Measurements from ENCODE around the gene PLSCR5. TPM values are rescaled to one million over a fixed set of nuclear protein-coding genes. Genes with fewer than 3 reads are reported as not detected.
A peak's percentile ranks its signal among the peaks of the same experiment; 100 is the strongest.

Gene PLSCR5
- total RNA-seq, 4 donors from 2014 or later, result not detected

- Histone ChIP-seq H3K27ac (no peak overlapping the region), H3K4me1 (no peaks in the 10 kb centered on the region), H3K27me3 (no peaks in the 10 kb centered on the region), H3K4me3 (no peak overlapping the region), H3K9me3 (no peaks in the 10 kb centered on the region), H3K36me3 (no peaks in the 10 kb centered on the region)
- no peak for TF ChIP-seq CTCF (IDR thresholded peaks at IDR 0.05)
- no peak for TF ChIP-seq POLR2AphosphoS5 (IDR thresholded peaks at IDR 0.05)
- TF ChIP-seq EP300 (IDR thresholded peaks at IDR 0.05), result no peak
- no peak for TF ChIP-seq POLR2A (IDR thresholded peaks at IDR 0.05)
- WGBS, 2 donors (ENCODE audit: low coverage in 1 of 2), result 59 to 67% methylated on average over 2 of the region's 2 CpGs
- ATAC-seq, result no peak
These were observed 14.6 kb downstream of the PLSCR5 start for GRCh38 chr3:146590521-146590920.

- peak; percentile 21 to 54 (median 42) for TF ChIP-seq CTCF (IDR thresholded peaks at IDR 0.05)
- no peak for TF ChIP-seq EP300 (IDR thresholded peaks at IDR 0.05)
- TF ChIP-seq POLR2A (IDR thresholded peaks at IDR 0.05), result no peak
- Histone ChIP-seq H3K27ac (no peak overlapping the region), H3K4me1 (no peaks in the 10 kb centered on the region), H3K9me3 (no peaks in the 10 kb centered on the region), H3K4me3 (no peak overlapping the region), H3K36me3 (no peaks in the 10 kb centered on the region), H3K27me3 (no peaks in the 10 kb centered on the region)
- 0 to 13% methylated on average over 1 of the region's 1 CpG for WGBS, 2 donors (ENCODE audit: low coverage in 1 of 2)
- no peak for ATAC-seq
These were observed 15.1 kb downstream of the PLSCR5 start for GRCh38 chr3:146589899-146590508.

GRCh38 chr3:146585156-146585555, 20.0 kb downstream of the PLSCR5 start:
- Histone ChIP-seq H3K36me3 (no peaks in the 10 kb centered on the region), H3K9me3 (peaks cover 0 to 7% (median 0%) of the 10 kb centered on the region in 3 donors), H3K27ac (no peak overlapping the region), H3K4me1 (no peaks in the 10 kb centered on the region), H3K27me3 (no peaks in the 10 kb centered on the region), H3K4me3 (no peak overlapping the region)
- TF ChIP-seq CTCF (IDR thresholded peaks at IDR 0.05), result no peak
- no peak for ATAC-seq

- no peaks in the 10 kb centered on the region for H3K36me3 ChIP-seq
- no peak for ATAC-seq
- H3K27me3 ChIP-seq, result no peaks in the 10 kb centered on the region
- TF ChIP-seq EP300 (IDR thresholded peaks at IDR 0.05) (no peak), CTCF (IDR thresholded peaks at IDR 0.05) (no peak), POLR2AphosphoS5 (IDR thresholded peaks at IDR 0.05) (no peak), POLR2A (IDR thresholded peaks at IDR 0.05) (no peak)
- no peak overlapping the region for H3K4me3 ChIP-seq
- H3K27ac ChIP-seq, result no peak overlapping the region
- H3K9me3 ChIP-seq, result peaks cover 0 to 7% (median 0%) of the 10 kb centered on the region in 3 donors
- H3K4me1 ChIP-seq, result no peaks in the 10 kb centered on the region
These were observed 23.1 kb downstream of the PLSCR5 start for GRCh38 chr3:146581951-146582467.

- 25 to 75% methylated on average over 1 of the region's 1 CpG for WGBS, 2 donors (ENCODE audit: low coverage in 1 of 2)
These were observed 24.0 kb downstream of the PLSCR5 start for GRCh38 chr3:146581080-146581601.

More at GRCh38 chr3:146581080-146581601, 24.0 kb downstream of the PLSCR5 start:
- Histone ChIP-seq H3K4me3 (no peak overlapping the region), H3K36me3 (no peaks in the 10 kb centered on the region), H3K9me3 (peaks cover 0 to 7% (median 0%) of the 10 kb centered on the region in 3 donors), H3K27me3 (no peaks in the 10 kb centered on the region), H3K27ac (no peak overlapping the region), H3K4me1 (no peaks in the 10 kb centered on the region)
- TF ChIP-seq POLR2AphosphoS5 (IDR thresholded peaks at IDR 0.05) (no peak), EP300 (IDR thresholded peaks at IDR 0.05) (no peak), POLR2A (IDR thresholded peaks at IDR 0.05) (no peak), CTCF (IDR thresholded peaks at IDR 0.05) (no peak)
- ATAC-seq, result no peak

All from gastroesophageal sphincter (tissue), 4 donors.